HCT116 (cell line): ENCODE measurements around the gene WTAP.

Experiments used
- CEBPB ChIP-seq: IDR thresholded peaks from 2 replicates; pipeline ENCODE4 v1.6.1; 2012; ENCODE audit warnings: low read depth
- CTCF ChIP-seq, 3 experiments: fragments of 200-600 bp in 1 of 3; sonication (generic) in 1 of 3; IDR thresholded peaks in 2 of 3; conservative IDR thresholded peaks in 1 of 3; 2 replicates each; pipeline ENCODE4 v1.5.1; 2012 to 2017; ENCODE audit warnings: low read depth in 2 of 3, low read length in 2 of 3, antibody characterized with exemption in 1 of 3, borderline replicate concordance in 1 of 3, control low read depth in 1 of 3, mild to moderate bottlenecking in 1 of 3, mixed read lengths in 1 of 3, mixed run types in 1 of 3, moderate library complexity in 1 of 3; ENCODE audit not compliant: insufficient read depth in 1 of 3
- EZH2 ChIP-seq: fragments of 200-600 bp; sonication (generic); IDR thresholded peaks from 2 replicates; pipeline ENCODE4 v1.6.1; 2017; ENCODE audit warnings: antibody characterized with exemption, mixed run types
- POLR2AphosphoS5 ChIP-seq: IDR thresholded peaks from 2 replicates; pipeline ENCODE4 v1.6.1; 2011; ENCODE audit warnings: mild to moderate bottlenecking, low read depth, low read length, moderate library complexity
- TCF7L2 ChIP-seq: IDR thresholded peaks from 2 replicates; pipeline ENCODE4 v1.7.0; 2011; ENCODE audit warnings: borderline replicate concordance, inconsistent platforms; ENCODE audit not compliant: insufficient read depth, insufficient read length; ENCODE audit errors: extremely low read depth
- ZNF274 ChIP-seq: fragments of 200-500 bp; sonication (Bioruptor generic); IDR thresholded peaks from 2 replicates; pipeline ENCODE4 v1.6.1; 2014; ENCODE audit warnings: mild to moderate bottlenecking, low read depth, low read length, inconsistent platforms
- TF ChIP-seq, protein P1 (sequence below): IDR thresholded peaks from 2 replicates; pipeline ENCODE4 v1.6.1; 2011; ENCODE audit warnings: mild to moderate bottlenecking, low read length, moderate library complexity; ENCODE audit not compliant: insufficient replicate concordance; ENCODE audit errors: extremely low read depth

- TF ChIP-seq POLR2AphosphoS5 (no peak), CTCF (IDR thresholded peaks at IDR 0.05 in 2 of 3, conservative IDR thresholded peaks at IDR 0.05 in 1 of 3; ENCODE audit: borderline replicate concordance in 1 of 3, insufficient read depth in 1 of 3, low read depth in 2 of 3, low read length in 2 of 3) (no peak), TCF7L2 (no peak), CEBPB (no peak), ZNF274 (no peak), EZH2 (no peak)
- TF ChIP-seq, protein P1, sequence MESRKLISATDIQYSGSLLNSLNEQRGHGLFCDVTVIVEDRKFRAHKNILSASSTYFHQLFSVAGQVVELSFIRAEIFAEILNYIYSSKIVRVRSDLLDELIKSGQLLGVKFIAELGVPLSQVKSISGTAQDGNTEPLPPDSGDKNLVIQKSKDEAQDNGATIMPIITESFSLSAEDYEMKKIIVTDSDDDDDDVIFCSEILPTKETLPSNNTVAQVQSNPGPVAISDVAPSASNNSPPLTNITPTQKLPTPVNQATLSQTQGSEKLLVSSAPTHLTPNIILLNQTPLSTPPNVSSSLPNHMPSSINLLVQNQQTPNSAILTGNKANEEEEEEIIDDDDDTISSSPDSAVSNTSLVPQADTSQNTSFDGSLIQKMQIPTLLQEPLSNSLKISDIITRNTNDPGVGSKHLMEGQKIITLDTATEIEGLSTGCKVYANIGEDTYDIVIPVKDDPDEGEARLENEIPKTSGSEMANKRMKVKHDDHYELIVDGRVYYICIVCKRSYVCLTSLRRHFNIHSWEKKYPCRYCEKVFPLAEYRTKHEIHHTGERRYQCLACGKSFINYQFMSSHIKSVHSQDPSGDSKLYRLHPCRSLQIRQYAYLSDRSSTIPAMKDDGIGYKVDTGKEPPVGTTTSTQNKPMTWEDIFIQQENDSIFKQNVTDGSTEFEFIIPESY = no peak
These were observed 24.1 kb downstream of the WTAP start for GRCh38 chr6:159751448-159751847.
